HG03521 (cell line): Measurements from ENCODE around the gene PDE4D.
"Not testable (repeated sequence)": the region's sequence is repeated elsewhere in the genome, so short reads cannot be mapped to it uniquely, and the experiment has no call there.

Experiments
- ATAC-seq: cut with Tn5 transposase; IDR thresholded peaks from one replicate; pipeline ENCODE4 v1.9.1; 2021; ENCODE audit warnings: mild to moderate bottlenecking, moderate library complexity; ENCODE audit not compliant: unreplicated experiment

Gene PDE4D

DNA sequence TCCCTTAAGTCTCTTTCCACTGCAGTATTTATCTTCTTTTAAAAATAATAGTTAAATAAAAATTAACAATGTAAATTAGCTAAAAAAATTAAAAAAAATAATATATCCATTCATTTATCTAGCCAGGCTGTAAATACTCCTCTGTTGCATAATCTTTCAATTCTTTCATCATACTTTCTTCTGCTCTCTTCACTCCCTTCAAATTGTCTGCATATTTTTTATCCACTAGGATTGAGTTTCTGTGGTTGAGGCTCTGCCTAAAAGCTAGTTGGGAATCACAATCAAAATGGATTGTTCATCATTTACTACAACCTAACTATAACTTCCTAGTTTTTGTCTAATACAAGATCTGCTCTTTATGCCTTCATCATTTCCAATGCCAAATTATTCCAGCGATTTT is 182.2 kb downstream of the PDE4D start:
- no peak for ATAC-seq

DNA sequence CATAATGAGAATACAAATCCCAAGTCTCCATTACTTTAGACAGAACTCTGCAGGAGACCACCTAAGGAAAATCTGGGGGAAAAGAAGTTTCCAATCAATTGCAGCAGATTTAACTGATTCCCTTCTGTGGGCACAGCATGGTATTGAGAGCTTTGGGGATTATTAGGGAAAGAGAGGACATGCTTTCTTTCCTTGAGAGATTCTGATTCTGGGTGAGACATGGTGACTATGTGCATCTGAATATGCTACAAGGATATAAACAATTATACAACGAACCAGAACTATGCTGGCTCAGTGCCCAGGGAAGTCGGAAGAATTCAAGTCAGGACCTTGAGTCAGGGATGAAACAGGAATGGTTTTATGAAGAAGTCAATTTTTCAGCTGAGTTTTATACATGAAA is 183.7 kb downstream of the PDE4D start:
- ATAC-seq, result no peak

DNA sequence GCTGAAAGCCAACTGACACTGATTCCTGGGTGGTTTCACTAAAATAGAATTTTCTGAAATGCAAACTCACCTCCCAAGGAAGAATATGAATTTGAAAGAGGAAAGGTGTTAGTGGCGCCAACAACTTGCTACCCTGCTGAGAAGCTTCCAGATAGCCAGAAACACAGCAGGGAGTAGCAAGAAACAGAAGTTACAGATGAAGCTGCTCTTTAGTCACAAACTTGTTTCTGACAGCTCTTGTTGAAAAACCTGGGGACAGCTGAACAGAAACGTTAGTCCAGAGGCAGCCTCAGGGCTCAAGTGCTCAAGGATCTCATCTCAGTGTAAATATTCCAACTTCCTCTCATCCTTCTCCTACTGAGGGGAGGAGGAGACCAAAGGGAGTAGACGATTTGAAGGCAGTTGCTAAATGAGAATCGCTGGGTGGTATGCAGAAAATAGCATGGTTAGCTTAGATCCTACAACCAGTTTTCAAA is 184.1 kb downstream of the PDE4D start:
- ATAC-seq, result no peak

DNA sequence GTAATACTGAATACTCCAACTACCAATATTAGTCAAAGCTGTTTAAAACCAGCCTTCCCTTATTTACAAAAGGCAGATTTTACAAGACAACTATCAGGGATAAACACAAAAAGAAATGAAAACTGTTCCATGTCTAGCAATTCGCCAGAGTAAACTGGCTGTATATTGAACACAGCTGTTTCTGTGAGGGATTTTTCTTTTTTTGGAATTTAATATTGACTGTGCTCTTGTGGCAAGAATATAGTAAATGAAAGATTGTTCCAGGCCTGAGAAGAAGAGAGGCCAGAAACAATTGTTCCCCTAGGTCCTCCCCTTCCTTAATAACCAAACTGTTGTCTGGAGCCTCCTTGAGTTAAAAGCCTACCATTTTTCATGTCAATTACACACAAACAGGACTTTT is 188.6 kb downstream of the PDE4D start:
- ATAC-seq, result no peak

DNA sequence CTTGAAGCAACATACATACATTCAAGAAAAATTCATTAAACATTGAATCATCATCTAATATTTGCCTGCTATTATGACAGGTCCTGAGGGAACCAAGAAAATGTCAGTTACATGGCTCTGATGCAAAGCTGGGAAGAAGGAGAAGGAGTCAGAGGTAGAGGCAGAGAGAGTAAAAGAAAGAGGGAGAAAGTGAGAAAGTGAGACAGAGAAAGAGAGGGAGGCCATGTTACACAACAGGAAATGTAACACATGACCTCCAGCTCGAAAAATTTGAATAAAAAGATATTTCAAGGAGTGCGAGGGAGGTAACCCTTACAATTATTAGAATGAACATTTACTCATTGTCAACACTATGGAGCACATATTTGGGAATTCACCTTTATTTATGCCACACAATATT is 189.7 kb downstream of the PDE4D start:
- ATAC-seq, result no peak

DNA sequence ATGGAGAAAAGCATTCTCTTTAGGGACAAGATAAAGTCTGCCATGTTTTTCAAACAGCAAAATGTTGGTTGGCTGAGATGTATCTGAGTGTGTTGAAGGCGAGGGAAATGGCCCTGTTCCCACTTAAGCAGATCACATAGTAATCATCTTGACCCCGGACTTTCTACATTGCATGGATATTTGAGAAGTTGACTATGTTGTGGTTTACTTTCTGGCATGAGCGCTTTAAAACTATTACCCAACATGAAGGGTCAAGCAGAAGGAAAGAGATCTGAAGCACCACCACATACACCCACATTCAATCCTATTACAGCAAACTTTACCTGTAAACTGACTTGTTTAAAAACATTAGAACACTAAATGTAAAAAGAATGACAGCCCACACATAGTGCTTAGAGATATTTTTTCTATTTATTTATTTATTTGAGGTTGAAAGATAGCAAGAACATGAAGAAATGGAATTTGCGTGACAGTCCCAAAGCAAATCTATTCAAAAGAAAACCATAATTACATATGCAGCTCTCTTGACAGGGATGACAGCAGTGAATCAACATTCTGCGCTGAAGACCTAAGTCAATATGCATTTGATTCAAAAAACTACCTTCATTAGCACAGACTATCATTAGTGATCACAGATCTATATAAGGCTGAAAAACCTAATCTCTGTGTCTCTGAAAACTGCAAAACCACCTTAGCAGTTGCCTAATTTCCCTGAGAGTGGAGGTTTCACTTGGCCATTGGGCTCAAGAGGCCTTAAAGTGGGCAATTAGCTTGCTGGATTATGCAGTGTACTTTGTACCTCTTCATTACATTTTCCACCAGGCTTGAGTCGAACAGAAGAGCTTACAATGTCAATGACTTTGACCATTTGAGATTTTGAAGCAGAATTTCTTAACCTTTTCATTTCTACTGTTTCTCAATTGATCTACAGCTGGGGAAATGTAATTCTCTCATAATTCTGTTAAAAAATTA is 195.0 kb downstream of the PDE4D start:
- ATAC-seq, result no peak

DNA sequence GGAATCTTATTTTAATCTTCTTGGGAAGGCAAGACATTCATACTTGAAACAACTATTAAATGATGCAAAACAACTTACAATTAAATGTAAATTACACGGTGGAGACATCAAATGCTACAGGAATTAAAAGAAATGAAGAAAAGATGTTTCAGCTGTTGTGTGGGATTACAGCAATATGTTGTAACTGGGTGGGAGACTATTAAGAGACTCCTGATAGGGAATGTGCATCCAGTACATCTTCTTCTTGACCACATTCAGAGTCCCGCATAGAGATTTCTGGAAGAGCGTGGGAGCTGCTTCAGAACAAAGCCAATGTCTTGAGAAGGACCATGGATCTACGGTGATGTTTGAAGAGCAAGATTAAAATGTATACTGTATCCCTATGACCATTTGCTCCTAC is 199.1 kb downstream of the PDE4D start:
- ATAC-seq, result no peak

DNA sequence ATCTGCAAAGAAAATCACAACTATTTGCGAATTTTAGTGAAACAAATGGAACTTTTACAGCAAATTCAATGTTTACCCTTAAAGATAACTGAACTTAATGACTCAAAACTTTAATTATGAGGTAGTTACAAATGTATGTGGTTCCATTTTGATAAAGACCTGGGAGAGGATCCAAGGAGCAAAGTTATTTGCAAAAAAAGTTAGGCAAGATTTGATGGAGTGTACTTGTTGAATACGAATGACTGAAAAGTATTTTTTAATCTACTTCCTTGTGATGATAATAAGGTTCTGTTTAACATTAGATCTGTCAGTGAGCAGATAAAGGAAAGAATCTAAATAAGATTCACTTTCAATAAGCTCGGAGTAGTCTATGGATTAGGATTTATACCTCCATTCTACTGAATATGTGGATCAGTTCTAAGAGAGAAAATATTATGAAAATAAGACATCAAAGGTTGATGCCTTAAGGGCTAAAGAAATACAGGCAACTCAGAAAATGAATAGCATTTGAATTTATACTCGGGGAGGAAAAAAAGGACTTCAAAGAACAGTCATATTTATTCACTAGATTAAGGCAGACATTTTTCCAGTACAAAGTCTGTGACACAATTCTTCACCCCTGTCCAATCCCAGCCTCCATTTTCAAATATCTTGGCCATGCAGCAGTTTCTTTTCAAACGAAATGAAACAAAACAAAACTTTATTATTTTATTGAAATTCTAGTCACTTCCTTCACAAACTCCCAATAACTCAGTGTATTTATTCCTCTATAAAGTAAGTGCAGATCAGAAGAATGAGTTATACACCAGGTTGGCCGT is 199.8 kb downstream of the PDE4D start:
- no peak for ATAC-seq

DNA sequence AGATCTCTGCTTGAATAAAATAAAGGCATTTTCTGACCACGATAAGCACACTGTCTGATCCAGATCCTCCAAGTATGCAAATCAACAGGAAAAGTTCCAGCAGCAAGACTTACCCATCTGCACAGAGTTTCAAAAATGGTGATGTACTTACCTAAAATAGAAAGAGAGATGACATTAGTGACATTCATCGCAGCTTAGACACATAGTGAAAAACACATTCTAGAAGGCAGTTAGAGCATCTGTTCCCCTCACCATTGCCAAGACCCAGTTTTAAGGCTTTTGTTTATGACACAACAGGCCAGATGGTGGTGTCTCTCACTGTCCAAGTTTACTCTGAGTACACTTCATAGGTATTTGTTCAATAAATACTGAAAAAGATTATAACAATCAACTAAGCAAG is 207.7 kb downstream of the PDE4D start:
- no peak for ATAC-seq

DNA sequence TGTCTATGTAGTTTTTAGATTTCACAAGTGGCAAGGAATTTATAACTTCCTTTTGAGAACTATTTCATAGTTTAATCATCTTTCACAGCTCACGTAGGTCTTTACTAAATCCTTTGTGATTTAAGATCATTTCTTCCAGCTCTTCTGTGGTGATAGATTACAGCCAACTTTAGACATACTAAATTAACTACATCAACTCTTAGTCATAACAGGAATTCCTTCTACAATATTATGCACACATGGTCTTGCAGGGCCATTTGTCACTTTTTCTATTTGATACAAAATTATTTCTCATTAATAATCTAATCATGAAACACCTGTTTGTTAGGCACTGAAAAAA is 208.4 kb downstream of the PDE4D start:
- ATAC-seq, result no peak

DNA sequence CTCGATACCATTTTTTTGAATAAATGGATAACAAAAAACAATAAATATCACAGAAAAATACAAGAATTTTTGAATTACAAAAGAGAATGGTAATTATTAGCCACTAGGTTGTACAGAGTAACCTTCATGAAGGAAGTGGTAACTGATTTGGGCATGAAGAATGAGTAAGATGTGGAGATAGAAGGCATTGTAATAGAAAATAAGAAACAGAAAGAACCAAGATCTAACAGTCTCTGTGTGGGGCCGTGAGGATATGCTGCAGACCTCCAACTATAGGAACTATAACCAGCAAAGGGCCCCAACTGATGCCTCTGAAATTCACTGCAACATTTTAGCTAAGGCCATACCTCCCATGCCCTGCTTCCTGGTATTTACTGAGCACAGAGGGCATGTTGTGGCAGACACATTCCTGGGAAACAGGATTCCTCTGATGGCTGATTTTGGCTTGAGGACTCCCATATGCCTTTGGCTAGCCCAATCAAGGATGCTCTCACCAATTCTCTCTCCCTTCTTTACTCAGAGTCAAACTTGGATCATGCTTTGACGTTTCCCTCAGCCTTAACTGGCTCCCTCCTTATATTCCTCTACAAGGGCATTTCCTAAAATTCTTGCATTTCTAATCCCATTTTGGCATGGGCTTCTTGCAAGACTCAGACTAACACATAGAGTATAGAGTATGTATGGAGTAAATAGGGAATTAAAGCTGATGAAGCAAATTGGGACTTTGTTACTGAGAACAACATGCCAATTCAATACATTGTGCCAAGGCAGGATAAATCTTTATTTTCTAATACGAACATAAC is 208.9 kb downstream of the PDE4D start:
- no peak for ATAC-seq

DNA sequence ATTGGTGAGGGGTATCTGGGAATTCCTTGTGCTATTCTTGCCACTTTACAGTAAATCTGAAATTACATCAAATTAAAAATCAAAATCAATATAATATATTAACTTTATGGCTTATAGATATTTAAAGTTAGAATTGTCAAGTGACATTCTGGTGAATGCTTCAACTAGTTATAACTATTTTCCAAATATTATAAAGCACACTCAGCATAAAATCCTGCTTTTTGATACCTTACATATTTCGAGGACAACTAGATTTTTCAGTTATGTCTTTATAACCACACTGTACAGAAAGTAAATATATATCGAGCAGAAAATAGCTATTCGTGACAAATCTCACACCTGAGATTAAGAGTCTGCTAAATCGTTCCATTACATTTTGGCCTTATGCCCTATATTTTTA is 210.2 kb downstream of the PDE4D start:
- ATAC-seq, result no peak

DNA sequence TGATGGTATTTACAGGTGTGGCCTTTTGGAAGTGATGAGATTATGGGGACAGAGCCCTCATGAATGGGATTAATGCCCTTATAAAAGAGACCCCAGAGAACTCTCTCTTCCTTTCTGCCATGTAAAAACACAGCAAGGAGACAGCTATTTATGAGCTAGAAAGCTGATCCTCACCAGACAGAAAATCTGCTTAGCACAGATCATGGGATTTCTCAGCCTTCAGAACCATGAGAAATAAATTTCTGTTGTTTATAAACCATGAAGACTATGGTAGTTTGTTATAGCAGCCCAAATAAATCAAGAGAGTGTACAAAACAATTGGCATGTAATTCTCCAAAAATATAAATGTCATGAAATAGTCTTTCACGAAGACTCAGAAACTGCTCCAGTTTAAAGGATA is 211.0 kb downstream of the PDE4D start:
- ATAC-seq, result no peak

DNA sequence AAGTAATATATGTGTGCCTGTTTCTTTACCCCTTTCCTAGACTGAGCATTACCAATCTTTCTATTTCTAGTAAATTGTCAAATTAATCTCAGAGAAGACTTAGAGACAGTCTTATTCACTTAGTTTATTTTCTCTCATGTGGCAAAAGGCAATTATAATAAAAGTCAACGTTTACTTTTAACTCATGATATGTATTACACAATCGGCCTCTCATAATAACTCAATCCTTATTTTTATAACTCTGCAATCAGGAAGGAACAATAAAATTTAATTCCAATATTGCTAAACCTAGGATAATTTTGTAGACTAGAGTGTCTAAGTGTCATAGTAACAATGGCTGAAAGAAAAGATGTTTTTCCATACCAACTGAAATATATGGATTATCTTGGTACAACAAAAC is 214.6 kb downstream of the PDE4D start:
- ATAC-seq, result no peak

DNA sequence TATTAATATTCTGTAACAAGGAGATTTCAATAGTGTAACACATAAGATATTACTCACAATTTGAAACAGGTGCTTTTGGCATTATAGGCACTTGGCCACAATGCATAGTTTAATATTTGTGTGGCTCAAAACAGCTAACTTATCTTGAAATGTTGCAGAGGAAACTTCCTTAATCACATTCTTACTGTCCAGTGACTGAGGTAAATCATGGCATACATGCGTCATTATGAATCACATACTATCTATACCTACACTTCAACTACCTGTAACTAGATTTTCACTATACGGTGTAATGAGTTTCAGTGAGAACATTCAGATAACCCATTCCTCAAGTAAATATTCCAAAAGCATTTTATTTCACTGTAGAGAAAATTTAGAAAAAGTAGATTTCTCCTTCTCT is 218.8 kb downstream of the PDE4D start:
- no peak for ATAC-seq

DNA sequence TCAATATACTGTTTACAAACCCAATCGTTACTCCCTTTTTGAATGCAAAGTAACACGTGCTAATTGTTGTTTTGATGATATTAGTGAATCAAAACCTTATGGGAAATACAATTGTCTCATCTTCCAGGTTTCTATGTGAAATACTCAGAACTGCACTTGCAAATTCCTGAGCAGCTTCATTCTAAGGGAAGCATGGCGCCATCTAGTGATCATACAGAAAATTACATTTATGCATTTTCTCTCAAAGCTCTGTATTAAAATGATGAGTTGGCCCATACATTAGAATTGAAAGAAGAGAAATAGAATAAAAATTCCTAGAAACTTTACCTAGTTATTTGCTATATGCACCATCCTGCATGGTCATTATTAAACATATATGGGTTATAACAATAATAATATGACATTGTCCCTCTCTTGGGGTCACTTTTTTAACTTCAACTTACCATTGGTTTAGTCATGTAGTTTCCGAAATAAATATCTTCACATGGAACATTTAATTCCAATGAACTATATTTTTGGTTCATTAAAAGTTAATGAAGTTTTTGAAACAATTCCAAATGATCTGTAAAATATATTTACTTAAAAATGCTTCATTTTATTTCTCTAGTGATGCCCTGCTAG is 220.0 kb downstream of the PDE4D start:
- ATAC-seq, result peak; percentile 48

DNA sequence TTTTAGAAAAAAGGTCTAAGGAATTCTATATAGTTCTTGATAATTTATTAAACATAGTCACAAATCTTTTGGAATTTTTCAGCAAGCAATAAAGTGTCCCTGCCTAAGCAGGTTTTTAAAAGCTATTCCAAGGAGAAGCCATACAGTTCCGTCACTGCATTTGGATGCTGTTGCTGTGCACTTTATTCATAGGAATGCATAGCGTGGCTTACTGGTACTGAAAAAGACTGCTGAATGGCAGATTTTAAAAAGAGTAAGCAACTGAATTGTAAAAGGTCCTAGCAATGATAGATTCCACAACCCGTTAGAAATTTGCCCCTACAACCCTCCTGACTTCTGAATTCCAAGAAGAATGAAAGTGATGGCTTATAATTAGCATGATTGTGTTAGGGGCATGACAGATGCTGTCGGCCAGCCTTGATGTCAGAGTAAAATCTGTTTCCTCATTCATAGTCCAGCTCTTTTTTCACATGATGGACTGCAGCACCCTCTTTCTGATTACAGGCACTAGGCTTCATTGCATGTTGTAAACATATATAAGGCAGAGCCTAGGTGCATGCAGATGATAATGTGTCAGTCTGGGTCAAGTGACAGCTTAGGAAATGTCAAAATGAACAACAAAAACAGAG is 227.0 kb downstream of the PDE4D start:
- ATAC-seq, result no peak

DNA sequence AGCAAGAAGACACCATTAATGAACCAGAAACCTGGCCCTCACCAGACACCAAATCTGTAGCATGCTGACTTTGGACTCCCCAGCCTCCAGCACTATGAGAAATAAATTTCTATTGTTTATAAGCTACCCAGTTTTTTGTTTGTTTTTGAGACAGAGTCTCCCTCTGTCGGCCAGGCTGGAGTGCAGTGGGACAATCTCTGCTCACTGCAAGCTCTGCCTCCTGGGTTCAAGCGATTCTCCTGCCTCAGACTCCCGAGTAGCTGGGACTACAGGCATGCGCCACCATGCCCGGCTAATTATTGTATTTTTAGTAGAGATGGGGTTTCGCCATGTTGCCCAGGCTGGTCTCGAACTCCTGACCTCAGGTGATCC is 227.7 kb downstream of the PDE4D start:
- not testable (repeated sequence) for ATAC-seq

DNA sequence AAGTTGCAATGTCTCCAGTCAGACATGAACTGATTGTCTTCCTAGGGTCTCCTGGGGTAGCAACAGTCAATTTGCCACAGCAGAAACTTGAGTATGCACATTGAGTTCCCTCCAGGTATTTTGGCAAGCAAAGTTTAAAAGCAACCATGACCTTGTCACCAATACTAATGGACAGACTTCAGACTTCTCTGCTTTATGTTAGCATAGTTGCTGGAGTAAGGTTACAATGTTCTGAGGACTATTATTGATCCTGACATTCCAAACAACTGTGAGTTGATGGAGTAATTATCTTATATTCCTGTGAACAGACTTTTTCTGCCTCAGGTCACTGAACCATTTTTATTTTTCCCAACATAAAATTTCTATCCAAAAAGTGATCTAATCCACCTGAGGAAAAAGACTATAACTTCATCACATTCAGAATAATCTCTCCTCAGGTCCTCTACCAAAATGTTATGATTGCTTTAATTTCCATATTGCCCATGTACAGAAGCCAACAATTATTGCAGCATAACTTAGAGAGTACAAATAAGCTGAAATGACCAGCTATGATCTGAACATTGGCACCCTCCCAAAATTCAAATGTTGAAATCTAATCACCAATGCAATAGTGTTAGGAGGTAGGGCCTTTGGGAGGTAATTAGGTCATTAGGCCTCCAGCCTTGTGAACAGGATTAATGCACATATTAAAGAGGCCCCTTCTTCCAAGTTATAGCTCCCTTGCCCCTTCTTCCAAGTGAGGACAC is 228.3 kb downstream of the PDE4D start:
- ATAC-seq, result no peak
